GM23248 (cell line): ENCODE data around the gene MPZL3. TPM values are rescaled to one million over a fixed set of nuclear protein-coding genes. Genes with fewer than 3 reads are reported as not detected.

Experiments
- DNase-seq: peaks from one replicate; pipeline ENCODE4 v3.0.0-alpha.2; 2015
- H2AFZ ChIP-seq: fragments of 200-600 bp; sonication (generic); 2 replicates; pipeline ENCODE4 v1.6.1; 2016; ENCODE audit warnings: antibody characterized with exemption
- H3F3A ChIP-seq: fragments of 200-600 bp; sonication (generic); 2 replicates; pipeline ENCODE4 v1.6.1; 2016; ENCODE audit warnings: mild to moderate bottlenecking, antibody characterized with exemption, mixed run types; ENCODE audit not compliant: insufficient read depth
- H3K27ac ChIP-seq: fragments of 200-600 bp; sonication (generic); 2 replicates; pipeline ENCODE4 v1.5.1; 2016; ENCODE audit warnings: mild to moderate bottlenecking
- H3K27me3 ChIP-seq: fragments of 200-600 bp; sonication (generic); replicated peaks from 2 replicates; pipeline ENCODE4 v1.6.1; 2016; ENCODE audit warnings: mild to moderate bottlenecking; ENCODE audit not compliant: insufficient read depth
- H3K36me3 ChIP-seq: fragments of 200-600 bp; sonication (generic); 2 replicates; pipeline ENCODE4 v1.6.1; 2016; ENCODE audit warnings: low read depth, mild to moderate bottlenecking
- H3K4me1 ChIP-seq: fragments of 200-600 bp; sonication (generic); 2 replicates; pipeline ENCODE4 v1.6.1; 2016; ENCODE audit warnings: mild to moderate bottlenecking; ENCODE audit not compliant: insufficient read depth
- H3K4me2 ChIP-seq: fragments of 200-600 bp; sonication (generic); one replicate; pipeline ENCODE4 v1.6.1; 2016; ENCODE audit warnings: mild to moderate bottlenecking; ENCODE audit not compliant: unreplicated experiment
- H3K4me3 ChIP-seq: fragments of 200-600 bp; sonication (generic); 2 replicates; pipeline ENCODE4 v1.5.1; 2016; ENCODE audit warnings: mild to moderate bottlenecking
- H3K79me2 ChIP-seq: fragments of 200-600 bp; sonication (generic); 2 replicates; pipeline ENCODE4 v1.6.1; 2016; ENCODE audit warnings: mild to moderate bottlenecking; ENCODE audit not compliant: insufficient read depth
- H3K9ac ChIP-seq: fragments of 200-600 bp; sonication (generic); 2 replicates; pipeline ENCODE4 v1.6.1; 2016; ENCODE audit warnings: mild to moderate bottlenecking
- H3K9me2 ChIP-seq: fragments of 200-600 bp; sonication (generic); 2 replicates; pipeline ENCODE4 v1.6.1; 2016; ENCODE audit warnings: mixed run types, mild to moderate bottlenecking, moderate library complexity; ENCODE audit not compliant: insufficient read depth
- H3K9me3 ChIP-seq: fragments of 200-600 bp; sonication (generic); one replicate; pipeline ENCODE4 v1.6.1; 2017; ENCODE audit warnings: low read depth
- H4K20me1 ChIP-seq: fragments of 200-600 bp; sonication (generic); 2 replicates; pipeline ENCODE4 v1.6.0; 2016; ENCODE audit not compliant: insufficient read depth
- EZH2 ChIP-seq: fragments of 200-600 bp; sonication (generic); IDR thresholded peaks from 2 replicates; pipeline ENCODE4 v1.6.1; 2018; ENCODE audit warnings: antibody characterized with exemption, mild to moderate bottlenecking; ENCODE audit not compliant: insufficient read depth, poor library complexity, severe bottlenecking
- EZH2phosphoT487 ChIP-seq: fragments of 200-600 bp; sonication (generic); IDR thresholded peaks from 2 replicates; pipeline ENCODE4 v1.6.1; 2018; ENCODE audit warnings: antibody characterized with exemption, moderate library complexity, mild to moderate bottlenecking, low read depth; ENCODE audit not compliant: insufficient read depth
- WGBS, 2 experiments: methylation state at CpG; one replicate each; pipeline ENCODE4 v1.1.6; 2015 to 2017; ENCODE audit warnings: low lambda C conversion rate in 2 of 2, low coverage in 1 of 2; ENCODE audit errors: missing lambda C conversion rate in 2 of 2; 5-methylcytosine and 5-hydroxymethylcytosine counted together
- in situ Hi-C: fragments of 300-500 bp; cut with MboI; formaldehyde crosslinking; loops from 2 replicates; pipeline ENCODE4 v1.15.0; 2020
- polyA plus RNA-seq: library from polyadenylated mRNA; unstranded; fragments of >200 nt; fragmentation: Nextera tagmentation; extraction: Ambion mirVana; gene quantifications from 2 replicates; pipeline ENCODE4 v1.2.1, GENCODE V29; 2016
- total RNA-seq: library from RNA; depleted of rRNA; stranded (reverse); fragments of >200 nt; shearing (Covaris generic); gene quantifications from 2 replicates; pipeline ENCODE4 v1.2.3, GENCODE V29; 2014

The MPZL3 gene
- total and polyA plus RNA-seq, 2 experiments from 2014 or later, result 0.78 to 1.3 TPM

- H3K4me2 ChIP-seq, result no peak overlapping the region
- peaks cover 25% of the 10 kb centered on the region for H3K27me3 ChIP-seq
- no peak overlapping the region for H2AFZ ChIP-seq
- H3K9me2 ChIP-seq, result no peaks in the 10 kb centered on the region
- in situ Hi-C loops, result no loop called here
- H3K9ac ChIP-seq, result no peak overlapping the region
- H3K27ac ChIP-seq, result no peak overlapping the region
- H3K4me1 ChIP-seq, result no peaks in the 10 kb centered on the region
- no peak for TF ChIP-seq EZH2
- TF ChIP-seq EZH2phosphoT487, result no peak
- DNase-seq, result no peak
- H3F3A ChIP-seq, result no peaks in the 10 kb centered on the region
- H3K36me3 ChIP-seq, result no peaks in the 10 kb centered on the region
- H3K4me3 ChIP-seq, result no peak overlapping the region
- H3K79me2 ChIP-seq, result no peaks in the 10 kb centered on the region
- 7 to 13% methylated on average over 2 of the region's 2 CpGs for WGBS, 2 experiments
- H3K9me3 ChIP-seq, result no peaks in the 10 kb centered on the region
- H4K20me1 ChIP-seq, result no peaks in the 10 kb centered on the region
Observed at GRCh38 chr11:118272001-118272400, 19.8 kb upstream of the MPZL3 start.

- H3K27me3 ChIP-seq, result peaks cover 58% of the 10 kb centered on the region
- in situ Hi-C loops, result no loop called here
- no peak overlapping the region for H3K4me3 ChIP-seq
- H3K9me2 ChIP-seq, result no peaks in the 10 kb centered on the region
- no peaks in the 10 kb centered on the region for H3K36me3 ChIP-seq
- no peak overlapping the region for H2AFZ ChIP-seq
- no peaks in the 10 kb centered on the region for H3K9me3 ChIP-seq
- WGBS, 2 experiments, result 28 to 38% methylated on average over 4 of the region's 4 CpGs
- no peak overlapping the region for H3K9ac ChIP-seq
- H3K79me2 ChIP-seq, result no peaks in the 10 kb centered on the region
- no peak overlapping the region for H3K27ac ChIP-seq
- no peaks in the 10 kb centered on the region for H3F3A ChIP-seq
- no peaks in the 10 kb centered on the region for H4K20me1 ChIP-seq
- H3K4me1 ChIP-seq, result no peaks in the 10 kb centered on the region
- no peak for TF ChIP-seq EZH2
- TF ChIP-seq EZH2phosphoT487, result no peak
- H3K4me2 ChIP-seq, result no peak overlapping the region
- DNase-seq, result no peak
Observed at GRCh38 chr11:118267486-118267885, 15.3 kb upstream of the MPZL3 start.

DNA sequence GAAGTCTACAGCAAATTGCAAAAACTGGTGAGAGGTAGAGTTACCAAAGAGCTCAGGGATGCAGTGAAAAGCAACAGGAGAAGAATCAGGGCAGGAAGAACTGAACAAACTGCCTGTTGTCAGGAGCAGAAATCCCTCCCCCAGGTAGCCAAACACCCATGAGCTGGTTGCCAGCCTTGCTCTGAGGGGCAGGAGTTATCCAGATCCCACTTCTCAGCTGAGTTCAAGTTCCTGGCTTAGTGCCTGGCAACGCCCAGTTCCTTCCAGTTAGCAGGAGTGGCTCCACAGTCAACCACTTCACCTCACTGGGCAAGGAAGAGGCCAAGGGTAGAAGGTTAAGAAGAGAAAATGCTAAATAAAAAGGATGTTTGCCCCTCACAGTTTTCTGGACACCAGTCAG, 13.8 kb upstream of the MPZL3 start:
- Histone ChIP-seq H3K9ac (no peak overlapping the region), H3K9me2 (no peaks in the 10 kb centered on the region), H3K4me3 (no peak overlapping the region), H3K4me2 (no peak overlapping the region), H3K4me1 (no peaks in the 10 kb centered on the region), H3K27ac (no peak overlapping the region), H3F3A (no peaks in the 10 kb centered on the region), H3K9me3 (no peaks in the 10 kb centered on the region), H3K36me3 (no peaks in the 10 kb centered on the region), H4K20me1 (no peaks in the 10 kb centered on the region), H2AFZ (no peak overlapping the region), H3K79me2 (no peaks in the 10 kb centered on the region), H3K27me3 (peaks cover 53% of the 10 kb centered on the region)
- WGBS, 2 experiments, result 12 to 18% methylated on average over 1 of the region's 1 CpG
- TF ChIP-seq EZH2 (no peak), EZH2phosphoT487 (no peak)
- no peak for DNase-seq
- in situ Hi-C loops, result no loop called here

DNA sequence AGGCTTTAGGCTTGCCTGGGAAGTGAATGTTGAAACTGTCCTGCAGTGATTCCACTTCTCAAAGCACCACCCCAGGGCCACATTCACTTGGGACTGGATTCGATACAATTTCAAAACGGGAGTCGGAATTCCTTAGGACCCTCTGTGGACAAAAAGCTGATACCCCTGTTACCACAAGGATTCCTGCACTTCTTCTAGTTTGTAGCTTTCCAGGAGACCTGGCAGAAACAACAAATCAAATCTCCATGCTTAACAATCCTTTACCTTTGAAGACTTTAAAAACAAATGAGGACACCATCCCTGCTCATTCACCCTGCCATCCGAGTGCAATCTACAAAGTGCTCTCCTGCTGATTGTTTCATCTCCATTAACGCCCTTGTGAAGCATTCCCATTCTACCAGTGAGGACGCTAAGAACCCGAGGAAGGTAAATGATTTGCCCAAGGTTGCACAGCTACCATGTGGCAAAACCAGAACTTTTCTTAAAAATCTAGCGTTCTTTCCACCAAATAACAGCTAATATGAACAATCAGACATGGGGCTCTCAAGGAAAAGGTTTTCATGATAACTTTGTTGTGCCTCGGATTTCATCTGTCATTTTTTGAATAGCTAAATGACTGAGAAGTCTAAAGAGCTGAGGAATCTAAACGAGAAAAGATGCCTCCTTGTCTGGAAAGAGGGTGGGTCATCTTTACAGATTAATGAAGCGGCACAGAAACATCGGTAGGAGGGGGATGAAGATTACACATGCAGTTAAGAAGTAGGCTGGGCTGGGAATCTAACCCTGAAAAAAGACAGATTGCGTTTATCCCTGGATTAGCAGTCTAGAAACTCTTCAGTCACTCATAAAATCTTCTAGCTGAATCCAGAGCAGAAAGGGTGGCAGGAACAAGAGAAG, 12.7 kb upstream of the MPZL3 start:
- WGBS, 2 experiments, result 36 to 39% methylated on average over 13 of the region's 13 CpGs
- Histone ChIP-seq H2AFZ (no peak overlapping the region), H3F3A (no peaks in the 10 kb centered on the region), H3K4me3 (no peak overlapping the region), H3K9ac (no peak overlapping the region), H3K27ac (no peak overlapping the region), H3K9me3 (no peaks in the 10 kb centered on the region), H3K36me3 (no peaks in the 10 kb centered on the region), H3K4me1 (no peaks in the 10 kb centered on the region), H3K79me2 (no peaks in the 10 kb centered on the region), H3K9me2 (no peaks in the 10 kb centered on the region), H4K20me1 (no peaks in the 10 kb centered on the region), H3K27me3 (peaks cover 53% of the 10 kb centered on the region), H3K4me2 (no peak overlapping the region)
- in situ Hi-C loops, result no loop called here
- no peak for TF ChIP-seq EZH2
- TF ChIP-seq EZH2phosphoT487, result no peak
- no peak for DNase-seq
